H1 (cell line): Measurements from ENCODE around the gene C2CD4B. TPM values are rescaled to one million over a fixed set of nuclear protein-coding genes. Genes with fewer than 3 reads are reported as not detected.

ENCODE experiments used
- CTCF ChIA-PET: fragments of 300-600 bp; sonication (Branson Sonifier 250); formaldehyde crosslinking; loops from one replicate; lab custom pipeline; 2021; ENCODE audit not compliant: partially characterized antibody; lab: Charles Lee
- POLR2A ChIA-PET: fragments of 300-600 bp; sonication (Branson Sonifier 250); formaldehyde crosslinking; loops from one replicate; lab custom pipeline; 2021; ENCODE audit warnings: inconsistent platforms; ENCODE audit not compliant: partially characterized antibody; lab: Charles Lee
- DNase-seq, 2 experiments: peaks; one replicate each; pipeline versions ENCODE4 v3.0.0 to v3.0.0-alpha.2; 2010 to 2022; ENCODE audit warnings: low spot score in 2 of 2, low read depth in 1 of 2, mixed read lengths in 1 of 2
- FAIRE-seq: peaks from 2 replicates; lab custom pipeline; 2011; peaks lifted over from hg19 to GRCh38; lab: Jason Lieb, UNC
- H2AFZ ChIP-seq: 2 replicates; pipeline ENCODE4 v1.8.1; 2012; ENCODE audit warnings: low read length, inconsistent platforms
- H2AK5ac ChIP-seq: 2 replicates; pipeline ENCODE4 v1.6.1; 2013; ENCODE audit warnings: low read depth, low read length
- H2BK120ac ChIP-seq: replicated peaks from 2 replicates; pipeline ENCODE3; 2013; ENCODE audit warnings: low read depth, low read length, inconsistent platforms
- H2BK12ac ChIP-seq: 2 replicates; pipeline ENCODE4 v1.6.1; 2013; ENCODE audit warnings: low read depth, low read length
- H2BK15ac ChIP-seq: 2 replicates; pipeline ENCODE4 v1.6.1; 2013; ENCODE audit warnings: low read length
- H2BK20ac ChIP-seq: 2 replicates; pipeline ENCODE4 v1.6.1; 2013; ENCODE audit warnings: low read length
- H2BK5ac ChIP-seq: 2 replicates; pipeline ENCODE4 v1.6.1; 2013; ENCODE audit warnings: low read depth, low read length
- H3K14ac ChIP-seq: 2 replicates; pipeline ENCODE4 v1.6.1; 2013; ENCODE audit warnings: inconsistent platforms; ENCODE audit not compliant: insufficient read length
- H3K18ac ChIP-seq: 2 replicates; pipeline ENCODE4 v1.6.1; 2013; ENCODE audit warnings: low read length; ENCODE audit errors: extremely low read depth
- H3K23ac ChIP-seq: 2 replicates; pipeline ENCODE4 v1.6.1; 2013; ENCODE audit warnings: inconsistent platforms; ENCODE audit not compliant: insufficient read length
- H3K23me2 ChIP-seq: 2 replicates; pipeline ENCODE4 v1.6.1; 2013; ENCODE audit warnings: low read depth, low read length
- H3K27ac ChIP-seq: 2 replicates; pipeline ENCODE4 v1.6.1; 2011; ENCODE audit warnings: low read depth, low read length, inconsistent platforms
- H3K27me3 ChIP-seq, 4 experiments: replicated peaks in 1 of 4; 1 replicate in 1 of 4; 2 replicates in 3 of 4; pipeline versions ENCODE4 v1.6.1 to v1.8.1; 2011 to 2013; ENCODE audit warnings: low read length in 3 of 4, mild to moderate bottlenecking in 3 of 4, inconsistent platforms in 2 of 4, mixed read lengths in 2 of 4, moderate library complexity in 1 of 4; ENCODE audit not compliant: control insufficient read depth in 3 of 4, insufficient read depth in 3 of 4; ENCODE audit errors: extremely low read depth in 1 of 4
- H3K36me3 ChIP-seq, 4 experiments: 2 replicates each; pipeline versions ENCODE4 v1.6.1 to v1.8.1; 2011 to 2013; ENCODE audit warnings: mild to moderate bottlenecking in 4 of 4, low read length in 3 of 4, moderate library complexity in 2 of 4, control low read depth in 1 of 4, inconsistent platforms in 1 of 4; ENCODE audit not compliant: insufficient read depth in 4 of 4, control insufficient read depth in 2 of 4
- H3K4ac ChIP-seq: replicated peaks from 2 replicates; pipeline ENCODE3; 2013; ENCODE audit warnings: low read length, low read depth, mixed read lengths, inconsistent platforms; ENCODE audit not compliant: insufficient read length
- H3K4me1 ChIP-seq, 4 experiments: replicated peaks in 1 of 4; 1 replicate in 1 of 4; 2 replicates in 3 of 4; pipeline versions ENCODE4 v1.6.1 to v1.8.1; 2011 to 2013; ENCODE audit warnings: low read length in 3 of 4, inconsistent platforms in 2 of 4, mixed read lengths in 1 of 4; ENCODE audit not compliant: insufficient read depth in 4 of 4, control insufficient read depth in 3 of 4
- H3K4me2 ChIP-seq, 2 experiments: 2 replicates each; pipeline versions ENCODE4 v1.6.1 to v1.8.1; 2011 to 2013; ENCODE audit warnings: low read depth in 2 of 2, low read length in 2 of 2, control low read depth in 1 of 2, inconsistent platforms in 1 of 2, mild to moderate bottlenecking in 1 of 2; ENCODE audit not compliant: insufficient read depth in 1 of 2
- H3K4me3 ChIP-seq, 4 experiments: fragments of 200-600, 300-600 bp in 1 of 4; sonication (generic), shearing (Covaris generic), sonication (Bioruptor Twin) in 1 of 4; 2 replicates each; pipeline versions ENCODE4 v1.5.1 to v1.8.1; 2011 to 2016; ENCODE audit warnings: low read length in 4 of 4, low read depth in 3 of 4, control low read depth in 2 of 4, inconsistent platforms in 2 of 4, mild to moderate bottlenecking in 2 of 4, mixed read lengths in 1 of 4, moderate library complexity in 1 of 4; ENCODE audit not compliant: insufficient read depth in 2 of 4; ENCODE audit errors: extremely low read depth in 1 of 4
- H3K56ac ChIP-seq: replicated peaks from 2 replicates; pipeline ENCODE3; 2013; ENCODE audit warnings: low read depth, mild to moderate bottlenecking, mixed read lengths, low read length, inconsistent platforms; ENCODE audit not compliant: insufficient read length
- H3K79me1 ChIP-seq: 2 replicates; pipeline ENCODE4 v1.6.1; 2013; ENCODE audit warnings: low read depth, low read length, control low read depth
- H3K79me2 ChIP-seq, 2 experiments: 2 replicates each; pipeline versions ENCODE4 v1.6.1 to v1.8.1; 2012 to 2013; ENCODE audit warnings: low read length in 2 of 2, mild to moderate bottlenecking in 2 of 2, inconsistent platforms in 1 of 2; ENCODE audit not compliant: insufficient read depth in 2 of 2, control insufficient read depth in 1 of 2
- H3K9ac ChIP-seq, 4 experiments: replicated peaks in 1 of 4; 1 replicate in 1 of 4; 2 replicates in 3 of 4; pipeline versions ENCODE4 v1.6.1 to v1.8.1; 2011 to 2013; ENCODE audit warnings: low read depth in 3 of 4, low read length in 3 of 4, control low read depth in 2 of 4, mild to moderate bottlenecking in 2 of 4, moderate library complexity in 2 of 4, inconsistent platforms in 1 of 4; ENCODE audit errors: extremely low read depth in 1 of 4
- H3K9me3 ChIP-seq, 2 experiments: 2 replicates each; pipeline versions ENCODE4 v1.6.1 to v1.8.1; 2012 to 2013; ENCODE audit warnings: mild to moderate bottlenecking in 2 of 2, moderate library complexity in 2 of 2, control low read depth in 1 of 2, inconsistent platforms in 1 of 2, low read depth in 1 of 2, low read length in 1 of 2, mixed read lengths in 1 of 2; ENCODE audit not compliant: insufficient read depth in 2 of 2
- H4K20me1 ChIP-seq, 2 experiments: replicated peaks in 1 of 2; 2 replicates each; pipeline versions ENCODE3 to v1.8.1; 2011 to 2013; ENCODE audit warnings: inconsistent platforms in 2 of 2, low read length in 2 of 2, mild to moderate bottlenecking in 1 of 2; ENCODE audit not compliant: insufficient read depth in 2 of 2, control insufficient read depth in 1 of 2
- H4K5ac ChIP-seq: 2 replicates; pipeline ENCODE4 v1.6.1; 2013; ENCODE audit warnings: low read length, low read depth, mixed read lengths, inconsistent platforms; ENCODE audit not compliant: insufficient read length
- H4K8ac ChIP-seq: 2 replicates; pipeline ENCODE4 v1.8.0; 2013; ENCODE audit warnings: mild to moderate bottlenecking, moderate library complexity, low read length, inconsistent platforms; ENCODE audit not compliant: insufficient read depth; ENCODE audit errors: extremely low read depth
- H4K91ac ChIP-seq: replicated peaks from 2 replicates; pipeline ENCODE3; 2013; ENCODE audit warnings: low read length, mixed read lengths, inconsistent platforms; ENCODE audit not compliant: insufficient read length
- BACH1 ChIP-seq: IDR thresholded peaks from 2 replicates; pipeline ENCODE4 v1.6.1; 2012; ENCODE audit warnings: low read length, improper control_type of control experiment
- CEBPB ChIP-seq: IDR thresholded peaks from 2 replicates; pipeline ENCODE4 v1.6.1; 2012; ENCODE audit warnings: low read depth, low read length
- CHD1 ChIP-seq: IDR thresholded peaks from 2 replicates; pipeline ENCODE4 v1.6.1; 2012; ENCODE audit warnings: low read depth, low read length, improper control_type of control experiment
- CHD2 ChIP-seq: IDR thresholded peaks from 2 replicates; pipeline ENCODE4 v1.6.1; 2012; ENCODE audit warnings: low read length, improper control_type of control experiment
- FOSL1 ChIP-seq: IDR thresholded peaks from 2 replicates; pipeline ENCODE4 v1.6.1; 2011; ENCODE audit warnings: mild to moderate bottlenecking, low read depth, low read length, moderate library complexity; ENCODE audit not compliant: insufficient read depth
- GTF2F1 ChIP-seq: IDR thresholded peaks from 2 replicates; pipeline ENCODE4 v1.6.1; 2012; ENCODE audit warnings: low read depth, low read length, improper control_type of control experiment, borderline replicate concordance
- NANOG ChIP-seq: IDR thresholded peaks from 2 replicates; pipeline ENCODE4 v1.6.1; 2011; ENCODE audit warnings: low read length, low read depth, mild to moderate bottlenecking, inconsistent platforms; ENCODE audit not compliant: insufficient read depth, poor library complexity, severe bottlenecking
- RXRA ChIP-seq: IDR thresholded peaks from 2 replicates; pipeline ENCODE4 v1.6.1; 2011; ENCODE audit warnings: low read depth, mild to moderate bottlenecking, low read length, moderate library complexity; ENCODE audit not compliant: insufficient read depth
- WGBS, 2 experiments: shearing (Covaris generic) in 1 of 2; methylation state at CpG; one replicate each; pipeline versions ENCODE4 v1.1.6 to v1.1.7; 2013 to 2015; ENCODE audit warnings: low lambda C conversion rate in 2 of 2, mixed read lengths in 2 of 2, inconsistent platforms in 1 of 2, low coverage in 1 of 2, missing lambda C conversion rate in 1 of 2; ENCODE audit not compliant: insufficient replicate concordance in 2 of 2, insufficient coverage in 1 of 2, insufficient read length in 1 of 2; ENCODE audit errors: extremely low coverage in 1 of 2, missing lambda C conversion rate in 1 of 2; 5-methylcytosine and 5-hydroxymethylcytosine counted together
- polyA plus RNA-seq, 7 experiments: library from polyadenylated mRNA; depleted of rRNA in 3 of 7; stranded (reverse) in 5 of 7; unstranded in 2 of 7; fragments of >200 nt in 5 of 7; fragments of 200-250 nt in 2 of 7; gene quantifications; 1 replicate in 5 of 7; 2 replicates in 1 of 7; 4 replicates in 1 of 7; pipeline versions ENCODE4 v1.2.1 to v1.2.3, GENCODE V29; 2011 to 2013; ENCODE audit warnings: missing spikeins in 2 of 7, mixed read lengths in 2 of 7
- total RNA-seq: library from RNA; stranded (reverse); fragmentation: NEBNext Ultra II Directional; extraction: Animal tissue kit (Norgen Biotek cat#: 25700); gene quantifications from 2 replicates; pipeline ENCODE4 v1.2.1, GENCODE V29; 2021

Gene C2CD4B
- total and polyA plus RNA-seq, 2 of the 8 experiments (the other 6 are each of a cell fraction or from before 2014, with no cell fraction given), result 0.12 to 0.73 TPM

DNA sequence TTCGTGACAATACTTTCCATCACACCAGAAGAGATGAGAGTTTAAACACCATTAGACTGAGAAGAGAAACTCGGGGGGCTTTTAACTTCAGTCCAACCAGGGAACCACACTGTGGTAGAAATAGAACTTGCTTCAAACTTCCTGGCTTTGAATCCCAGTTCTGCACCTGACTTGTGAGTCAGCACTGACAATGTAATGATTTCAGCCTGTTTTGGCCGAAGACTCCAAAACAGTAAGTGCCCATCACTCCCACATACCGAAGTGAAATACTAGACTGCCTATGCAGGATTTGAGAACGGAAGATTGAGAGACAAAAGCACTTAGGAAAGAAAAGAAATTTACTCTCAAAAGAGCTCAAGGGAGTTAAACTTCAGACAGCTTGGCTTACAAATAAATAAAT is 27.0 kb downstream of the C2CD4B start:
- no peak overlapping the region for H2BK20ac ChIP-seq
- POLR2A ChIA-PET, result interaction anchor here (1.4 kb wide), 1 partner anchor 14 kb away, joined by 4 read pairs; no protein-coding TSS in a partner anchor
- no peak overlapping the region for H4K8ac ChIP-seq
- no peaks in the 10 kb centered on the region for H3K23me2 ChIP-seq
- no peak overlapping the region for H3K56ac ChIP-seq
- CTCF ChIA-PET, result interaction anchor here (0.9 to 1.3 kb wide), 4 partner anchors 11 to 116 kb away, joined by 3 to 5 read pairs (median 4); no protein-coding TSS in a partner anchor
- H4K20me1 ChIP-seq, result no peaks in the 10 kb centered on the region
- 90% methylated on average over 5 of the region's 5 CpGs; no CpG with 5 or more reads in 1 of the 2 experiments for WGBS, 2 experiments
- H3K18ac ChIP-seq, result no peak overlapping the region
- no peak overlapping the region for H3K14ac ChIP-seq
- DNase-seq, result no peak
- H3K36me3 ChIP-seq, result no peaks in the 10 kb centered on the region
- FAIRE-seq, result no peak
- H3K27me3 ChIP-seq, result no peaks in the 10 kb centered on the region
- no peak overlapping the region for H2AFZ ChIP-seq
- no peak overlapping the region for H2BK12ac ChIP-seq
- H3K23ac ChIP-seq, result no peak overlapping the region
- H2BK120ac ChIP-seq, result no peak overlapping the region
- TF ChIP-seq RXRA (no peak), GTF2F1 (no peak), FOSL1 (no peak), CHD2 (no peak), NANOG (no peak), CHD1 (no peak), BACH1 (no peak), CEBPB (no peak)
- H4K5ac ChIP-seq, result no peak overlapping the region
- no peak overlapping the region for H3K4ac ChIP-seq
- H3K4me1 ChIP-seq, result no peaks in the 10 kb centered on the region; a peak in 1 of 7 replicates
- no peak overlapping the region for H4K91ac ChIP-seq
- no peak overlapping the region for H3K4me3 ChIP-seq
- H2BK15ac ChIP-seq, result no peak overlapping the region
- no peak overlapping the region for H3K4me2 ChIP-seq
- H2AK5ac ChIP-seq, result no peak overlapping the region
- H3K27ac ChIP-seq, result no peak overlapping the region
- H2BK5ac ChIP-seq, result no peak overlapping the region
- H3K9me3 ChIP-seq, result no peaks in the 10 kb centered on the region
- H3K9ac ChIP-seq, result no peak overlapping the region
- no peaks in the 10 kb centered on the region for H3K79me1 ChIP-seq
- no peaks in the 10 kb centered on the region for H3K79me2 ChIP-seq
